GM23338 (cell line): Measurements from ENCODE around the gene GPRIN2.

Experiments
- CREB1 ChIP-seq: fragments of 250-450 bp; sonication (Bioruptor Pico); IDR thresholded peaks from 2 replicates; pipeline ENCODE4 v1.5.0; 2020; ENCODE audit warnings: low read depth, mild to moderate bottlenecking, moderate library complexity
- CTCF ChIP-seq, 2 experiments: fragments of 200-600 bp in 1 of 2; sonication (generic) in 1 of 2; conservative IDR thresholded peaks; 2 replicates each; pipeline versions ENCODE4 v1.5.1 to v1.6.1; 2016 to 2017; ENCODE audit warnings: antibody characterized with exemption in 2 of 2, low read depth in 2 of 2, mild to moderate bottlenecking in 2 of 2, moderate library complexity in 1 of 2
- ETS1 ChIP-seq: IDR thresholded peaks from 2 replicates; pipeline ENCODE4 v1.6.1; 2016; ENCODE audit warnings: antibody characterized with exemption
- EZH2 ChIP-seq: fragments of 200-600 bp; sonication (generic); IDR thresholded peaks from one replicate; pipeline ENCODE4 v1.8.0; 2017; ENCODE audit warnings: antibody characterized with exemption, mild to moderate bottlenecking, low read depth; ENCODE audit not compliant: unreplicated experiment
- EZH2phosphoT487 ChIP-seq: fragments of 200-600 bp; sonication (generic); IDR thresholded peaks from one replicate; pipeline ENCODE4 v1.8.1; 2018; ENCODE audit warnings: antibody characterized with exemption; ENCODE audit not compliant: unreplicated experiment
- JUNB ChIP-seq: IDR thresholded peaks from one replicate; pipeline ENCODE4 v1.6.1; 2016; ENCODE audit warnings: antibody characterized with exemption; ENCODE audit not compliant: unreplicated experiment
- NANOG ChIP-seq: IDR thresholded peaks from 2 replicates; pipeline ENCODE4 v1.6.1; 2016; ENCODE audit warnings: antibody characterized with exemption, borderline replicate concordance
- POLR2AphosphoS5 ChIP-seq: IDR thresholded peaks from 2 replicates; pipeline ENCODE4 v1.6.1; 2016; ENCODE audit warnings: antibody characterized with exemption, low read depth
- REST ChIP-seq: IDR thresholded peaks from one replicate; pipeline ENCODE4 v1.6.1; 2018; ENCODE audit warnings: antibody characterized with exemption; ENCODE audit not compliant: unreplicated experiment
- STAT1 ChIP-seq: IDR thresholded peaks from one replicate; pipeline ENCODE4 v1.6.1; 2016; ENCODE audit warnings: antibody characterized with exemption; ENCODE audit not compliant: unreplicated experiment
- ZNF114 ChIP-seq: fragments of 250-450 bp; sonication (Bioruptor Pico); IDR thresholded peaks from 2 replicates; pipeline ENCODE4 v1.5.0; 2020; ENCODE audit warnings: mild to moderate bottlenecking, moderate library complexity
- ZNF331 ChIP-seq: fragments of 250-450 bp; sonication (Bioruptor Pico); IDR thresholded peaks from 2 replicates; pipeline ENCODE4 v1.5.0; 2020; ENCODE audit warnings: low read depth, mild to moderate bottlenecking, moderate library complexity
- ZNF462 ChIP-seq: fragments of 250-450 bp; sonication (Bioruptor Pico); IDR thresholded peaks from 2 replicates; pipeline ENCODE4 v1.5.0; 2020; ENCODE audit warnings: mild to moderate bottlenecking, moderate library complexity

GRCh38 chr10:46560952-46561351, 4.5 kb upstream of the GPRIN2 start:
- TF ChIP-seq CTCF (conservative IDR thresholded peaks at IDR 0.05; ENCODE audit: low read depth in 2 of 2) (no peak), ZNF462 (CRISPR knock-in tag) (no peak), EZH2 (no peak), JUNB (no peak), EZH2phosphoT487 (no peak), POLR2AphosphoS5 (no peak), REST (no peak), ZNF331 (CRISPR knock-in tag) (no peak), CREB1 (CRISPR knock-in tag) (no peak), STAT1 (no peak), ETS1 (no peak), ZNF114 (CRISPR knock-in tag) (no peak), NANOG (no peak)
